K562 (cell line): ENCODE measurements around the gene ZNF148. TPM values are rescaled to one million over a fixed set of nuclear protein-coding genes. Genes with fewer than 3 reads are reported as not detected.

ENCODE experiments used
- CEBPB ChIP-seq: fragments of 450-650 bp; IDR thresholded peaks from 2 replicates; pipeline ENCODE4 v1.6.1; 2016; ENCODE audit warnings: missing genetic modification characterization, missing compliant biosample characterization
- LEF1 ChIP-seq: fragments of 450-650 bp; IDR thresholded peaks from 2 replicates; pipeline ENCODE4 v1.6.1; 2016; ENCODE audit warnings: mild to moderate bottlenecking
- TARDBP ChIP-seq: fragments of 450-650 bp; IDR thresholded peaks from 2 replicates; pipeline ENCODE4 v1.6.1; 2016
- ZNF518B ChIP-seq: fragments of 250-450 bp; sonication (Bioruptor Pico); IDR thresholded peaks from 2 replicates; pipeline ENCODE4 v1.5.0; 2021; ENCODE audit warnings: mild to moderate bottlenecking, moderate library complexity
- ZNF699 ChIP-seq: fragments of 250-450 bp; sonication (Bioruptor Pico); IDR thresholded peaks from 2 replicates; pipeline ENCODE4 v1.8.0; 2021; ENCODE audit warnings: mild to moderate bottlenecking, moderate library complexity; ENCODE audit not compliant: insufficient replicate concordance
- polyA plus RNA-seq, 8 experiments: library from polyadenylated mRNA; depleted of rRNA in 4 of 8; stranded (reverse) in 5 of 8; unstranded in 3 of 8; fragments of >200 nt; fragmentation: Nextera tagmentation in 2 of 8; fragmentation: Illumina TruSeq in 1 of 8; extraction: Ambion mirVana in 2 of 8; extraction: Trizol in 1 of 8; gene quantifications; 2 replicates each; pipeline versions ENCODE4 v1.2.1 to v1.2.3, GENCODE V29; 2011 to 2014; ENCODE audit warnings: inconsistent platforms in 1 of 8, missing spikeins in 1 of 8
- total RNA-seq, 7 experiments: library from RNA; depleted of rRNA in 6 of 7; stranded (reverse); fragments of >200 nt in 6 of 7; fragmentation: Illumina TruSeq in 2 of 7; extraction: Trizol in 2 of 7; gene quantifications; 2 replicates each; pipeline versions ENCODE4 v1.2.1 to v1.2.3, GENCODE V29; 2011 to 2021; ENCODE audit warnings: low replicate concordance in 1 of 7
- TF ChIP-seq, protein P1 (sequence below): fragments of 250-450 bp; sonication (Bioruptor Pico); IDR thresholded peaks from 2 replicates; pipeline ENCODE4 v1.8.0; 2022; ENCODE audit warnings: inconsistent platforms

ZNF148 gene
- total and polyA plus RNA-seq, 9 of the 15 experiments (the other 6 are each of a cell fraction or from before 2014, with no cell fraction given), result 2.7 to 15.1 (median 8.3) TPM

DNA sequence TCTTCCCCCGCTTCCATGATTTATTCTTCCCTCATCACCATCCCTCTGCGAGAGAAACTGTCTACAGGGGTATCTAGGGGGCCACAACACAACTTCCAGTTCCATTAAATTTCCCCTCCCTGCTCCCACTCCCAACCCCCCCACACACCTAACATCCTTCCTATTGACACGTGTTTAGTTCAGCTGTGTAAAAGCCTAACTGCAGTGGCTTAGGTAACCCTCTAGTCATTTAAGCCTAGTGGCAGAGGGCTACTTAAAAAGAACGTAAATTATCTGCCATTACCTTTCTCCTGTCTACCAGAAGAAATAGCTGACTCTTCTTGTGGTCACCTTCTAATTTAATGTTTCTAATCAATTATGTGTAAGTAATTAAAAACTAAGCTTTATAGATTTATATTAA, 56.3 kb downstream of the ZNF148 start (continued):
- TF ChIP-seq ZNF518B (CRISPR knock-in tag) (no peak), CEBPB (tag) (no peak), ZNF699 (CRISPR knock-in tag) (no peak), LEF1 (no peak), TARDBP (no peak)
- TF ChIP-seq, protein P1, sequence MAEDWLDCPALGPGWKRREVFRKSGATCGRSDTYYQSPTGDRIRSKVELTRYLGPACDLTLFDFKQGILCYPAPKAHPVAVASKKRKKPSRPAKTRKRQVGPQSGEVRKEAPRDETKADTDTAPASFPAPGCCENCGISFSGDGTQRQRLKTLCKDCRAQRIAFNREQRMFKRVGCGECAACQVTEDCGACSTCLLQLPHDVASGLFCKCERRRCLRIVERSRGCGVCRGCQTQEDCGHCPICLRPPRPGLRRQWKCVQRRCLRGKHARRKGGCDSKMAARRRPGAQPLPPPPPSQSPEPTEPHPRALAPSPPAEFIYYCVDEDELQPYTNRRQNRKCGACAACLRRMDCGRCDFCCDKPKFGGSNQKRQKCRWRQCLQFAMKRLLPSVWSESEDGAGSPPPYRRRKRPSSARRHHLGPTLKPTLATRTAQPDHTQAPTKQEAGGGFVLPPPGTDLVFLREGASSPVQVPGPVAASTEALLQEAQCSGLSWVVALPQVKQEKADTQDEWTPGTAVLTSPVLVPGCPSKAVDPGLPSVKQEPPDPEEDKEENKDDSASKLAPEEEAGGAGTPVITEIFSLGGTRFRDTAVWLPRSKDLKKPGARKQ (CRISPR knock-in tag), result no peak
